ENCODE results near the gene SMIM11. TPM values are rescaled to one million over a fixed set of nuclear protein-coding genes. Genes with fewer than 3 reads are reported as not detected.
"Not testable (repeated sequence)": the region's sequence is repeated elsewhere in the genome, so short reads cannot be mapped to it uniquely, and the experiment has no call there.

The SMIM11 gene
- total RNA-seq, 2 experiments from 2014 or later = 16.4 to 16.5 TPM

- no peak overlapping the region for H3K27ac Mint-ChIP-seq
- no peak overlapping the region for H3K4me3 Mint-ChIP-seq
- H3K9me3 Mint-ChIP-seq = no peaks in the 10 kb centered on the region
- CTCF ChIA-PET = interaction anchor here (1.1 to 4.0 kb wide), 2 partner anchors 10 to 435 kb away, joined by 4 to 22 read pairs; no protein-coding TSS in a partner anchor
- H3K4me1 Mint-ChIP-seq (ENCODE audit: low read depth) = peaks cover 6% of the 10 kb centered on the region
- peaks cover 7% of the 10 kb centered on the region for H3K27me3 Mint-ChIP-seq (ENCODE audit: low read depth)
- no peak for DNase-seq
- intact Hi-C loops (cut with micrococcal nuclease) = no loop called here
- H3K36me3 Mint-ChIP-seq (ENCODE audit: low read depth) = no peaks in the 10 kb centered on the region
These were observed 16.4 kb upstream of the SMIM11 start for GRCh38 chr21:34358866-34359265.

- H3K27me3 Mint-ChIP-seq (ENCODE audit: low read depth) = peaks cover 7% of the 10 kb centered on the region
- no peak for DNase-seq
- H3K27ac Mint-ChIP-seq = no peak overlapping the region
- no peaks in the 10 kb centered on the region for H3K36me3 Mint-ChIP-seq (ENCODE audit: low read depth)
- CTCF ChIA-PET = interaction anchor here (0.7 to 4.0 kb wide), 4 partner anchors 12 to 571 kb away, joined by 3 to 22 read pairs (median 4); no protein-coding TSS in a partner anchor
- no peaks in the 10 kb centered on the region for H3K9me3 Mint-ChIP-seq
- intact Hi-C loops (cut with micrococcal nuclease) = no loop called here
- H3K4me1 Mint-ChIP-seq (ENCODE audit: low read depth) = peaks cover 5% of the 10 kb centered on the region
- H3K4me3 Mint-ChIP-seq = no peak overlapping the region
These were observed 14.6 kb upstream of the SMIM11 start for GRCh38 chr21:34360488-34361241.

DNA sequence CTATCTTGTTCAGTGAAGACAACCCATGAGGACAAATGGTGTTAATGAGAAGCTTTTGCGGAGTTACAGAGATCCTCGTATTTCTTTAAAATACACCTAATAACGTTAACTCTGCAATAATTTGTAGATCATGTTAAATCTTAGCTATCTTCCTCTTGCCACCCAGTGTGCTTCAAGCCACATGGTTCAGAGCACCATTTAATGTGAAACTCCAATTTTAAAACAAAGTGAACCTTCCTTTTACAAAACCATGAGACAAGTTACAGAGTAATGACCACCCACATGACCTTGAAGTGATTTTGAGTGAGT lies 13.2 kb upstream of the SMIM11 start:
- H3K4me1 Mint-ChIP-seq (ENCODE audit: low read depth) = peaks cover 5% of the 10 kb centered on the region
- no peak overlapping the region for H3K4me3 Mint-ChIP-seq
- H3K36me3 Mint-ChIP-seq (ENCODE audit: low read depth) = no peaks in the 10 kb centered on the region
- peaks cover 4% of the 10 kb centered on the region for H3K27me3 Mint-ChIP-seq (ENCODE audit: low read depth)
- no peak overlapping the region for H3K27ac Mint-ChIP-seq
- CTCF ChIA-PET = interaction anchor here (0.5 to 1.9 kb wide), 22 partner anchors 8 to 439 kb away, joined by 3 to 12 read pairs (median 4); no protein-coding TSS in a partner anchor
- DNase-seq = no peak
- H3K9me3 Mint-ChIP-seq = no peaks in the 10 kb centered on the region
- intact Hi-C loops (cut with micrococcal nuclease) = loop anchor here (1.0 kb wide), 2 partner anchors 241 to 268 kb away; no protein-coding TSS in a partner anchor

DNA sequence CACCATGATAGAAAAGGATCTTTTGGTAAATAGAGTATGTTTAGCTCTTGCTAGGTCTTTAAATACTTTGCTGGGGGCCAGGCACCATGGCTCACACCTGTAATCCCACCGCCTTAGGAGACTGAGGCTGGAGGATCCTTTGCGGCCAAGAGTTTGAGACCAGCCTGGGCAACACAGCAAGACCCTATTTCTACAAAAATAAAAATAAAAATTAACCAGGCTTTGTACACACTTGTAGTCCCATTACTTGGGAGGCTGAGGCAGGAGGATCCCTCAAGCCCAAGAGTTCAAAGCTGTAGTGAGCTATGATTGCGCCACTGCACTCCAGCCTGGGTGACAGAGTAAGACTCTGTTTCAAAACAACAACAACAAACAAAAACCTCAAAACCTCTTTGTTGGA lies 12.6 kb upstream of the SMIM11 start:
- Mint-ChIP-seq H3K27me3 (ENCODE audit: low read depth) (peaks cover 4% of the 10 kb centered on the region), H3K9me3 (no peaks in the 10 kb centered on the region), H3K36me3 (ENCODE audit: low read depth) (no peaks in the 10 kb centered on the region), H3K4me1 (ENCODE audit: low read depth) (peaks cover 5% of the 10 kb centered on the region), H3K27ac (no peak overlapping the region), H3K4me3 (no peak overlapping the region)
- CTCF ChIA-PET = interaction anchor here (0.5 to 1.9 kb wide), 22 partner anchors 8 to 440 kb away, joined by 3 to 12 read pairs (median 4); no protein-coding TSS in a partner anchor
- DNase-seq = no peak
- intact Hi-C loops (cut with micrococcal nuclease) = loop anchor here (1.0 kb wide), 2 partner anchors 241 to 268 kb away; no protein-coding TSS in a partner anchor

DNA sequence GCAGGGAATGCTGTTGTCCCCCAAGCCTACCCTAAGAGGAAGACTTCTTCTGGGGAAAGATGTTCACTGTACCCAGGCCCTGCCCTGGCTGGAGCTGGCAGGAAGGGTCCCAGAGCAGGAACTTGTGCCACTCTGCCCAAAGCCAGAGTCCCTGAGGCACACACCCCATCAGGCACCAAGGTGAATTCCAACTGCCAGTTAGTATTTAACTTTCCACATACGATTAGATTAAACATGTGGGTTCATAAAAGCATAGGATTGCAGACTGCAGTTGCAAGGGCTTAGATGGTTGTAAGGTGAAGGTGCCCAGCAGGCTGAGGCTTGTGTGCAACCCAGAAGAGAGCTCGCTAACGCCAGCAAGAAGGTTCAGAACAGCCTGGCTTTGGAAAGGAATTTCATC lies 11.6 kb upstream of the SMIM11 start, which contains the start of gene KCNE2:
Gene KCNE2 (plus strand): TSS at position 274 of the 400 bp plus-strand sequence. CDS start 6,473 bp downstream, outside the sequence.
- H3K27me3 Mint-ChIP-seq (ENCODE audit: low read depth) = peaks cover 4% of the 10 kb centered on the region
- intact Hi-C loops (cut with micrococcal nuclease) = no loop called here
- CTCF ChIA-PET = interaction anchor here (0.5 to 1.8 kb wide), 3 partner anchors 10 to 407 kb away, joined by 3 to 7 read pairs (median 3); no protein-coding TSS in a partner anchor

DNA sequence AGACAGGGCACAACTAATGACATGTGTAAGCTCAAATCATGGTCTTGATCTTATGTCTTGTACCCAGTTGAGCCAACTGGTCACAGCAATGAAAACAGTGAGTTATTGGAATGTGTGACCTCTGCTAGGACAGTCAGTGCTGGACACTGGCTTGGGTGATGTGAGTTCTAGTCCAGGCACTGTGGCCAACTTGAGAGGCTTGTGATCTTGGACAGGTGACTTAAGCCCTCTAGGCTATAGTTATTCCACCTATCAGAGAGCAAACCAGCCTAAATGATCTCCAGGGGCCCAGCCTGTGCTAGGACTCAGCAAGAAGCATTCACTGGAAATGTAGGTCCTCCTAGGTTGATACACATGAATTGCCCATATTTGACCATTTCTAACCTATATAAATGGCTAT lies 10.4 kb upstream of the SMIM11 start:
- Mint-ChIP-seq H3K27me3 (ENCODE audit: low read depth) (peaks cover 4% of the 10 kb centered on the region), H3K9me3 (no peaks in the 10 kb centered on the region), H3K27ac (no peak overlapping the region), H3K36me3 (ENCODE audit: low read depth) (no peaks in the 10 kb centered on the region), H3K4me3 (no peak overlapping the region), H3K4me1 (ENCODE audit: low read depth) (peaks cover 5% of the 10 kb centered on the region)
- intact Hi-C loops (cut with micrococcal nuclease) = no loop called here
- DNase-seq = no peak
- CTCF ChIA-PET = interaction anchor here (1.0 to 1.8 kb wide), 3 partner anchors 19 to 272 kb away, joined by 3 to 7 read pairs (median 4); no protein-coding TSS in a partner anchor

More for the DNA sequence above, 11.6 kb upstream of the SMIM11 start, which contains the start of gene KCNE2:
- H3K4me1 Mint-ChIP-seq (ENCODE audit: low read depth) = peaks cover 5% of the 10 kb centered on the region
- H3K27ac Mint-ChIP-seq = no peak within 1 kb of the TSS
- H3K9me3 Mint-ChIP-seq = no peaks in the 10 kb centered on the region
- no peak for DNase-seq
- H3K36me3 Mint-ChIP-seq (ENCODE audit: low read depth) = no peaks in the 10 kb centered on the region
- H3K4me3 Mint-ChIP-seq = no peak within 1 kb of the TSS

DNA sequence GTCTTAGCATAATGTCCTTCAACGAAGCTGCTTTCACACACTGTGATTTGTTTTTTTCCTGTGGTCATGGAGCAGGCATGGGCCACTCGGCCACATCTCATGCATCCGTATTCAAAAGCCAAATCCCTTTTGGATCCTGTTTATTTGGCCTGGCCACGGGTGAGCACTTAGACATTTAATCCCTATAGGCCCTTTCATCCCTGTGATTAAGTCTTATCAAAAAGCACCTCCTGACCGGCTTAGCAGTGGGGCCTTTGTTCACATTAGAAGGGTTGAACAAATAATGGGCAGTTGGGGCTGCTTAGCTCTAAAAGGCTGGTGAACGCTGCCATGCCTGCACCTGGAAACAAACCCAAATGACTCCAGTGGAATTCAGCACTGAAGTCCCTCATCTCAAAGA lies 9.5 kb upstream of the SMIM11 start:
- no peak for DNase-seq
- CTCF ChIA-PET = interaction anchor here (1.3 to 1.4 kb wide), 2 partner anchors 17 to 20 kb away, joined by 3 to 4 read pairs; no protein-coding TSS in a partner anchor
- Mint-ChIP-seq H3K27me3 (ENCODE audit: low read depth) (peaks cover 4% of the 10 kb centered on the region), H3K4me1 (ENCODE audit: low read depth) (peaks cover 5% of the 10 kb centered on the region), H3K4me3 (no peak overlapping the region), H3K9me3 (no peaks in the 10 kb centered on the region), H3K27ac (no peak overlapping the region), H3K36me3 (ENCODE audit: low read depth) (no peaks in the 10 kb centered on the region)
- intact Hi-C loops (cut with micrococcal nuclease) = no loop called here

- no peak overlapping the region for H3K27ac Mint-ChIP-seq
- H3K27me3 Mint-ChIP-seq (ENCODE audit: low read depth) = no peaks in the 10 kb centered on the region
- no peaks in the 10 kb centered on the region for H3K36me3 Mint-ChIP-seq (ENCODE audit: low read depth)
- H3K4me3 Mint-ChIP-seq = no peak overlapping the region
- H3K4me1 Mint-ChIP-seq (ENCODE audit: low read depth) = no peaks in the 10 kb centered on the region
- DNase-seq = peak; percentile 63
- intact Hi-C loops (cut with micrococcal nuclease) = no loop called here
- no peaks in the 10 kb centered on the region for H3K9me3 Mint-ChIP-seq
- CTCF ChIA-PET = interaction anchor here (0.6 to 2.1 kb wide), 10 partner anchors 19 to 469 kb away, joined by 3 to 6 read pairs (median 4); partner anchors contain the start of gene RCAN1
These were observed 7.9 kb upstream of the SMIM11 start for GRCh38 chr21:34367320-34367935.

DNA sequence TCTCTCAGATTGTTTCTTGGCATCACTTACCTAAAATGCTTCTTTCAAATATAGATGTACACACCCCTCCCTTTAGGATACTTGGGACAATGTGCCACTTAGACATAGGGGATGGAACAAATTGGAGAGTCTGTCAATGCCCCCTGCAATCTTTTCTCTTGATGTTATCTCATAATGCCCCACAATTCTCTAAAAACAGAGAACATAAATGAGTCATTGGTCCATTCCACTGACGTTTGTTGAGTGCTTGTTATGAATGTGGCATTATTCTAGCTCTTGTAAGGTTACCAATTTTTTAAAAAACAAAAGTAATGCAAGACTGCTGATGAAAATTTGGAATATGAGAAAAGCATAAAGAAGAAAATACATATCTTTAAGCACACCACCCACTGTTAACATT lies 5.6 kb upstream of the SMIM11 start:
- no peaks in the 10 kb centered on the region for H3K9me3 Mint-ChIP-seq
- H3K4me3 Mint-ChIP-seq = no peak overlapping the region
- no peaks in the 10 kb centered on the region for H3K27me3 Mint-ChIP-seq (ENCODE audit: low read depth)
- CTCF ChIA-PET = no interaction called here
- H3K4me1 Mint-ChIP-seq (ENCODE audit: low read depth) = no peaks in the 10 kb centered on the region
- H3K36me3 Mint-ChIP-seq (ENCODE audit: low read depth) = no peaks in the 10 kb centered on the region
- H3K27ac Mint-ChIP-seq = no peak overlapping the region
- DNase-seq = no peak
- intact Hi-C loops (cut with micrococcal nuclease) = no loop called here

- H3K4me1 Mint-ChIP-seq (ENCODE audit: low read depth) = no peaks in the 10 kb centered on the region
- no peak overlapping the region for H3K27ac Mint-ChIP-seq
- no peak for DNase-seq
- intact Hi-C loops (cut with micrococcal nuclease) = no loop called here
- no peaks in the 10 kb centered on the region for H3K36me3 Mint-ChIP-seq (ENCODE audit: low read depth)
- CTCF ChIA-PET = no interaction called here
- no peaks in the 10 kb centered on the region for H3K27me3 Mint-ChIP-seq (ENCODE audit: low read depth)
- no peak overlapping the region for H3K4me3 Mint-ChIP-seq
- H3K9me3 Mint-ChIP-seq = no peaks in the 10 kb centered on the region
These were observed 3.0 kb upstream of the SMIM11 start for GRCh38 chr21:34372321-34372720.

- H3K27me3 Mint-ChIP-seq (ENCODE audit: low read depth); DNase-seq; H3K9me3 Mint-ChIP-seq; H3K4me3 Mint-ChIP-seq; intact Hi-C loops (cut with micrococcal nuclease); H3K4me1 Mint-ChIP-seq (ENCODE audit: low read depth); H3K36me3 Mint-ChIP-seq (ENCODE audit: low read depth); H3K27ac Mint-ChIP-seq: not testable (repeated sequence)
- CTCF ChIA-PET = interaction anchor here (0.6 kb wide), 1 partner anchor 10 kb away, joined by 3 read pairs; no protein-coding TSS in a partner anchor
These were observed 845 bp upstream of the SMIM11 start for GRCh38 chr21:34374462-34374861.

- H3K27ac Mint-ChIP-seq; DNase-seq; H3K4me1 Mint-ChIP-seq (ENCODE audit: low read depth); CTCF ChIA-PET; H3K4me3 Mint-ChIP-seq; H3K9me3 Mint-ChIP-seq; H3K27me3 Mint-ChIP-seq (ENCODE audit: low read depth); H3K36me3 Mint-ChIP-seq (ENCODE audit: low read depth); intact Hi-C loops (cut with micrococcal nuclease): not testable (repeated sequence)
These were observed 289 bp downstream of the SMIM11 start for GRCh38 chr21:34375619-34375972.
